GM19395 (cell line): ENCODE results near the gene GSAP.
"Not testable (repeated sequence)": the region's sequence is repeated elsewhere in the genome, so short reads cannot be mapped to it uniquely, and the experiment has no call there.

Experiments
- ATAC-seq: cut with Tn5 transposase; IDR thresholded peaks from one replicate; pipeline ENCODE4 v1.9.1; 2021; ENCODE audit warnings: mild to moderate bottlenecking, moderate library complexity; ENCODE audit not compliant: unreplicated experiment

GSAP gene

GRCh38 chr7:77360969-77361368, 55.2 kb downstream of the GSAP start:
- ATAC-seq: no peak

GRCh38 chr7:77360104-77360503, 56.0 kb downstream of the GSAP start:
- ATAC-seq: no peak

- no peak for ATAC-seq
Measured at GRCh38 chr7:77359599-77359998, 56.5 kb downstream of the GSAP start.

- ATAC-seq: no peak
Measured at GRCh38 chr7:77354914-77355313, 61.2 kb downstream of the GSAP start.

GRCh38 chr7:77354484-77354883, 61.7 kb downstream of the GSAP start:
- no peak for ATAC-seq

GRCh38 chr7:77353911-77354310, 62.2 kb downstream of the GSAP start:
- no peak for ATAC-seq

GRCh38 chr7:77353407-77353721, 62.8 kb downstream of the GSAP start:
- no peak for ATAC-seq

- no peak for ATAC-seq
Measured at GRCh38 chr7:77352665-77353406, 63.3 kb downstream of the GSAP start.

- peak; percentile 96 for ATAC-seq
Measured at GRCh38 chr7:77351539-77352004, 64.6 kb downstream of the GSAP start.

GRCh38 chr7:77349141-77349540, 67.0 kb downstream of the GSAP start:
- no peak for ATAC-seq

GRCh38 chr7:77348371-77348813, 67.8 kb downstream of the GSAP start:
- no peak for ATAC-seq

- ATAC-seq: no peak
Measured at GRCh38 chr7:77346441-77346840, 69.7 kb downstream of the GSAP start.

GRCh38 chr7:77345426-77345825, 70.7 kb downstream of the GSAP start:
- ATAC-seq: not testable (repeated sequence)

- ATAC-seq: no peak
Measured at GRCh38 chr7:77339726-77340125, 76.4 kb downstream of the GSAP start.

GRCh38 chr7:77338883-77339629, 77.1 kb downstream of the GSAP start:
- no peak for ATAC-seq

- no peak for ATAC-seq
Measured at GRCh38 chr7:77338260-77338659, 77.9 kb downstream of the GSAP start.

- ATAC-seq: no peak
Measured at GRCh38 chr7:77337456-77337990, 78.6 kb downstream of the GSAP start.

- ATAC-seq: no peak
Measured at GRCh38 chr7:77335581-77335980, 80.6 kb downstream of the GSAP start.

GRCh38 chr7:77334039-77334438, 82.1 kb downstream of the GSAP start:
- not testable (repeated sequence) for ATAC-seq

GRCh38 chr7:77331938-77332695, 84.0 kb downstream of the GSAP start:
- ATAC-seq: peak; percentile 73

GRCh38 chr7:77330169-77330882, 85.8 kb downstream of the GSAP start:
- ATAC-seq: peak; percentile 55
